GM13977 (cell line): ENCODE measurements around the gene NUDT21.
A peak's percentile ranks its signal among the peaks of the same experiment; 100 is the strongest.

ENCODE experiments used
- DNase-seq: peaks from one replicate; pipeline ENCODE4 v3.0.0; 2012; ENCODE audit warnings: low spot score
- in situ Hi-C: fragments of 300-500 bp; cut with MboI; formaldehyde crosslinking; loops from one replicate; pipeline ENCODE4 v1.12.0; 2022; ENCODE audit warnings: low sequenced_read_pairs, low pct_unique_long_range_greater_than_20kb, mixed read lengths, inconsistent platforms; ENCODE audit not compliant: unreplicated experiment
- TF ChIP-seq, protein P1 (sequence below): IDR thresholded peaks from 2 replicates; pipeline ENCODE4 v1.5.1; 2012; ENCODE audit warnings: mild to moderate bottlenecking, control low read depth; ENCODE audit not compliant: insufficient read depth; ENCODE audit errors: extremely low read depth, missing control alignments

The NUDT21 gene

DNA sequence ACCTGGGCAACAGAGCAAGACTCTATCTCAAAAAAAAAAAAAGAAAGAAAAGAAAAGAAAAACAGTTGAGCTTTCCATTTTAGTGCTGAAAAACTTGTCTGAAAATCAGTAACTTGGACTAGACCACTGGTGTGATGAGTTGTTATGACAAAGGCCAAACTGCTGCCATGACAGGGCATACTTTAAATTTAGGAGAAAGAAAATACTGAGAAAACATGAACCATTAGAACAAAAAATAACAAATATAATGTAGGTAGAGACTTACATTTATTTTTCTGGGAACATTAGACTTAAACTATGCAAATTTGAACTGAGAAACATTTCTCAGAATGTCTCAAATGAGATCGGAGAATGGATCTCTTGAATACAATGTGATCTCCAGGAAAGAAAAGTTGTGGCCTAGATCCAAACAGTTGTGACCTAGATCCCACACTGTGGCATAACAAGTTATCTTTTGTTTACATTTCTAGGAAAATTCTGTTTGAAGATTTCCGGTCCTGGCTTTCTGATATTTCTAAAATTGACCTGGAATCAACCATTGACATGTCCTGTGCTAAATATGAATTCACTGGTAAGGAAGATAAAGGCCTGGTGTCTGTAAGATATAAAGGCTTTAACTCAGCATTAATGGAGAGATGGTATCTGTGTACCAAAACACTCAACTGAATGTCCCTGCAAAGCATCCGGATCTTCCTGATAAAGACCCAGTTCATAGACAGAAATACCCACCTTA is 11.1 kb upstream of the NUDT21 start:
- in situ Hi-C loops: no loop called here
- TF ChIP-seq, protein P1, sequence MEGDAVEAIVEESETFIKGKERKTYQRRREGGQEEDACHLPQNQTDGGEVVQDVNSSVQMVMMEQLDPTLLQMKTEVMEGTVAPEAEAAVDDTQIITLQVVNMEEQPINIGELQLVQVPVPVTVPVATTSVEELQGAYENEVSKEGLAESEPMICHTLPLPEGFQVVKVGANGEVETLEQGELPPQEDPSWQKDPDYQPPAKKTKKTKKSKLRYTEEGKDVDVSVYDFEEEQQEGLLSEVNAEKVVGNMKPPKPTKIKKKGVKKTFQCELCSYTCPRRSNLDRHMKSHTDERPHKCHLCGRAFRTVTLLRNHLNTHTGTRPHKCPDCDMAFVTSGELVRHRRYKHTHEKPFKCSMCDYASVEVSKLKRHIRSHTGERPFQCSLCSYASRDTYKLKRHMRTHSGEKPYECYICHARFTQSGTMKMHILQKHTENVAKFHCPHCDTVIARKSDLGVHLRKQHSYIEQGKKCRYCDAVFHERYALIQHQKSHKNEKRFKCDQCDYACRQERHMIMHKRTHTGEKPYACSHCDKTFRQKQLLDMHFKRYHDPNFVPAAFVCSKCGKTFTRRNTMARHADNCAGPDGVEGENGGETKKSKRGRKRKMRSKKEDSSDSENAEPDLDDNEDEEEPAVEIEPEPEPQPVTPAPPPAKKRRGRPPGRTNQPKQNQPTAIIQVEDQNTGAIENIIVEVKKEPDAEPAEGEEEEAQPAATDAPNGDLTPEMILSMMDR: no peak
- DNase-seq: no peak

DNA sequence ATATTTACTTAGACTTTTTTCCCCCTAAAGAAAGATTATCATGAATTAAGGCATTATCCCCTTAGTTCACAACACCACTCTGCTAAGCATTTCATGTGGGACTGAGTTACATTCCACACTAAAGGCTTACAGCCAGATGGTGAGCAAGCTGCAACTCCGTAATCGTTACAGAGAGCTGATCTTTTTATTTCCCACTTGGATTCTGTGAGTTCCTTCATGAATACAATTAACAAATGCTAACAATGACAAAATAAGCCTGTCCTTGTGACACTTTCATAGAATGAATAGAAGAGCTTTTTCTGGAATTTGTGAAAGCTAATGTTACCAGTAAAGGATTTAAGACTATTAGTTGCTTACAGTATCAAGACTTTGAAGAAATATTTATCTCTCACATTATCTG is 9.0 kb upstream of the NUDT21 start:
- no peak for DNase-seq
- TF ChIP-seq, protein P1: no peak
- in situ Hi-C loops: no loop called here

DNA sequence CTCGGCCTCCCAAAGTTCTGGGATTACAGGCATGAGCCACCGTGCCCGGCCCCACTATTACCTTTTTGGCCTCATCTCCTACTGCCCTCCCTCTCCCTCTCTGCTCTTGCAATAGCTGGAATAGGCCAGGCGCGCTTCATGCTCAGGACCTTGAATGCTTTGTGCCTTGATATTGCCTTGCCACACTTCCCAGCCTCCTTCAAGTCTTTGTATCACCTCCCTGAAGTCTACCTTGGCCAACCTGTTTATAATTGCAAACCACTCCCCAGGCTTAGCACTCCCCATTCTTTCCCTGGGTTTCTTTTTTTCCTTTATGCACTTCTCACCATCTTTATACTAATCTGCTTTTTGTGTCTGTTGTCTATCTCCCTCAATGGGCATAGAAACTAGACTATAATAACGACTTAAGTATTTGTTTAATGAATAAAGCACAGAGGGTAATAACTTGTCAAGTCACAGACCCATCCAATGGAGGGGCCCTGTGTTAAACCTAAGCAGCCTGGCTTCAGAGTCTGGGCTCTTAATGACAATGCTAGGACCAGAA is 6.9 kb upstream of the NUDT21 start:
- TF ChIP-seq, protein P1: no peak
- in situ Hi-C loops: no loop called here
- no peak for DNase-seq

DNA sequence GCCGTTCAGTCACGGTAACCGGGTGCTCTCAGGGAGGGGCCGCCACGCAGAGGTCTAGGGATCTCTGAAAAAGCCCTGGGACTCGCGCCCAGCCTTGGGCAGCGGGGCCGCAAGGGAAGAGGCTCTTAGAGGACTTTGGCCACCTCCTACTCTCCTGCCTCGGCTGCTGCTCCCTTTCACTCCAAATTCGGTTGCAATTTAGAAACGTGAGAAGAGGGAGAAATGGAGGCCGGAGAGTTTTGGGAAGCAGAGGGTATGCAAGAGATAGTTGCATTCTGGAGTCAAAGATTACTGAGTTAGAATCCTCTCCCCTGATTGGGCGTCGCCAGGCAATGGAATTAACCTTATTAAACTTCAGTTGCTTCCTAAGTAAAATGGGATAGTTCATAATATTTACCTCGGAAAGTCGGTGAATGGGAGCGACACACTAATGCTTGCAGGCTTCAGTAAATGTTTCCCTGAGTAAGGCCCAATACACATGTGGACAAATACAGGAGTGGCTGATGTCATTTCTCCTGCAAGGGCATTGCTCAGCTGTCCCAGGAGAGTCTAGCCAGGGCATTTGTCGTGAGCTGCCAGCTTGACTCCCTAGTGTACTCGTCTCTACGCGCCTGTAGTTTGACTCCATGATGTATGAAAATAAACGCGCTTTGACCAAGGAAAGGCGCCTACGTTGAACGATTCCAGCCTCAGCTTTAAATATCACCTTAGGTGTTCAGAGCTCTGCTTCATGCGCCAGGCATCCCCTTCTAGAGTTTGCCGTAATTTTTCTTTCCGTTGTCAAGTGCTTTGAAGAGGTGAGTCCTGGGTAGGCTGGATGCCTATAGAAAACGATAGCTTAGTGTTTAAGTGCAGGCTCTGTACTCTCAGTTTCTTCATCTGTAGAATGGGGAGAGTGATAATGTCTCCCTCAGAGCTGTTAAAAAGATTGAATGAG is 889 bp upstream of the NUDT21 start:
- DNase-seq: peak; percentile 15
- TF ChIP-seq, protein P1: no peak
- in situ Hi-C loops: no loop called here

DNA sequence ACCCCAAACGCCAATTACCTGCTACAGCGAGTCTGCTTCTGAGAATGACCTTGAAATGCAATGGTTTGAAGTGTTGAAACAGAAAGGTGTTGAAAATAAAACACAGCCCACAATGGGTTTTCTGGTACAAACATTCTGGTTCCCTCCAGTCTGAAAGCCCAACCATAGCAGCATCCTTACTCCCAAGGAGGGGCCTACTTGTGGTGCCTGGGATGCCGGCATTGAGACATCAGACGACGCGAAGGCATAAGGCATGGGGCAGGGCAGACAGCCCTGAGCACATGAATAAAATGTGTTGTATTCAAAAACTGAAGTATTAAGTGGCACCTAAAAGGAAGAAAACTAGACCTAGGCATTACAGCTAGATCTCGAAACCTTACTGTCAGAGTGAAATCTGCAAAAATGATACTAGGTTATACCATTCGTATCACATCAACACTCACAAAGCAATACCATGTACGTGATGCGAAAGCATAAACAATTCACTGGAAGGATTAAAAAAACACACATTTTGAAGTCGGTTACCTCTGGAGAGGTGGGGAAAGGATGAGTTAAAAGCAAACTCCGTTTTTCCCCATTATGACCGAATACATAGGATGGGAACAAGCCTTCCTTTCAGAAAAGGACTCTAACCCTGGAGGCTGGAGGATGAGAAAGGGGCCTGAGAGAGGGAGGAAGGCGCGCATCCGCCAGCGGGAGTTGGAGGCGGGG is 702 bp downstream of the NUDT21 start:
- peak; percentile 12 for DNase-seq
- in situ Hi-C loops: no loop called here
- TF ChIP-seq, protein P1: no peak

DNA sequence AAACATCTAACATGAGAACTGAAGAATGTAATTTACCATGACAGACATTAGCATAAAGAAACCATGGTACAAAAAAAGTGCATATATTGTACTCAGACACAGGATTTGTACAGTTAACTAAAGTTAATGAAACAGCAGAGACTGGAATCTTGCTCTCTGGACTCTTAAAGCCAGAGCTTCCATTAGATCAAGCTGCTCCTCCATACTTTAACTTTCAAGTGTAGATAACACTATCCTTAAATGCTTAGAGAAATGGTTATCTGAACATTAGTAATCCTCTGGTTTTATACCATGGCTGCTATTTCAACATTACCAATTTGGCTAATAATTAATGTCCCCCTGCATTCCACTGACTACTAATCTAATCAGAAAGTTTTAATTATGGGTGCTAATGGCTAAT is 3.1 kb downstream of the NUDT21 start:
- in situ Hi-C loops: no loop called here
- TF ChIP-seq, protein P1: no peak
- no peak for DNase-seq
